ENCODE measurements around the gene RNF138.

- TF ChIP-seq CTCF (IDR thresholded peaks at IDR 0.05) (no peak), POLR2A (IDR thresholded peaks at IDR 0.05) (no peak)
These were observed 34.9 kb downstream of the RNF138 start for GRCh38 chr18:32126538-32126937.

Data from uterus (tissue), 2 donors.